MM.1S (cell line): ENCODE data around the gene IQCC.

Source experiments
- DNase-seq: peaks from one replicate; pipeline ENCODE4 v3.0.0-alpha.2; 2015
- H2AFZ ChIP-seq: fragments of 300-600 bp; sonication (generic); 2 replicates; pipeline ENCODE4 v1.6.0; 2016; ENCODE audit warnings: antibody characterized with exemption, low read length
- H3F3A ChIP-seq: fragments of 300-600 bp; sonication (generic); 2 replicates; pipeline ENCODE4 v1.6.1; 2016; ENCODE audit warnings: mild to moderate bottlenecking, antibody characterized with exemption, low read length, moderate library complexity, mixed read lengths; ENCODE audit not compliant: insufficient read depth
- H3K27ac ChIP-seq: fragments of 300-600 bp; sonication (generic); 2 replicates; pipeline ENCODE4 v1.5.1; 2016; ENCODE audit warnings: mild to moderate bottlenecking, low read length
- H3K27me3 ChIP-seq: fragments of 300-600 bp; sonication (generic); replicated peaks from 2 replicates; pipeline ENCODE4 v1.6.0; 2016; ENCODE audit warnings: low read length; ENCODE audit not compliant: insufficient read depth
- H3K36me3 ChIP-seq: fragments of 300-600 bp; sonication (generic); replicated peaks from 2 replicates; pipeline ENCODE4 v1.6.1; 2016; ENCODE audit warnings: mild to moderate bottlenecking, low read length, mixed read lengths; ENCODE audit not compliant: insufficient read depth
- H3K4me1 ChIP-seq: fragments of 300-600 bp; sonication (generic); 2 replicates; pipeline ENCODE4 v1.6.1; 2016; ENCODE audit warnings: low read length, mixed read lengths
- H3K4me2 ChIP-seq: fragments of 300-600 bp; sonication (generic); 2 replicates; pipeline ENCODE4 v1.6.0; 2016; ENCODE audit warnings: low read depth, low read length
- H3K4me3 ChIP-seq: fragments of 300-600 bp; sonication (generic); 2 replicates; pipeline ENCODE4 v1.5.1; 2016; ENCODE audit warnings: low read length, mixed read lengths
- H3K79me2 ChIP-seq: fragments of 300-600 bp; sonication (generic); 2 replicates; pipeline ENCODE4 v1.6.1; 2016; ENCODE audit warnings: mixed run types, low read length, mixed read lengths
- H3K9ac ChIP-seq: fragments of 300-600 bp; sonication (generic); 2 replicates; pipeline ENCODE4 v1.6.1; 2016; ENCODE audit warnings: low read length, mixed read lengths
- H3K9me2 ChIP-seq: fragments of 300-600 bp; sonication (generic); replicated peaks from 2 replicates; pipeline ENCODE4 v1.6.1; 2016; ENCODE audit warnings: mild to moderate bottlenecking, low read length, mixed read lengths; ENCODE audit not compliant: insufficient read depth
- H3K9me3 ChIP-seq: fragments of 300-600 bp; sonication (generic); replicated peaks from 2 replicates; pipeline ENCODE4 v1.6.1; 2016; ENCODE audit warnings: mild to moderate bottlenecking, low read length, mixed read lengths; ENCODE audit not compliant: insufficient read depth
- H4K20me1 ChIP-seq: fragments of 300-600 bp; sonication (generic); 2 replicates; pipeline ENCODE4 v1.6.1; 2016; ENCODE audit warnings: mild to moderate bottlenecking, low read length, moderate library complexity, mixed read lengths; ENCODE audit not compliant: insufficient read depth
- CTCF ChIP-seq: fragments of 300-600 bp; sonication (generic); IDR thresholded peaks from 2 replicates; pipeline ENCODE4 v1.5.1; 2016; ENCODE audit warnings: antibody characterized with exemption, low read length, mixed read lengths
- EZH2 ChIP-seq: fragments of 300-600 bp; sonication (generic); optimal IDR thresholded peaks from 2 replicates; pipeline ENCODE3; 2017; ENCODE audit warnings: low read depth, mild to moderate bottlenecking, antibody characterized with exemption, low read length, mixed read lengths
- EZH2phosphoT487 ChIP-seq: fragments of 300-600 bp; sonication (generic); IDR thresholded peaks from 2 replicates; pipeline ENCODE4 v1.6.1; 2018; ENCODE audit warnings: antibody characterized with exemption, low read length

Gene IQCC

DNA sequence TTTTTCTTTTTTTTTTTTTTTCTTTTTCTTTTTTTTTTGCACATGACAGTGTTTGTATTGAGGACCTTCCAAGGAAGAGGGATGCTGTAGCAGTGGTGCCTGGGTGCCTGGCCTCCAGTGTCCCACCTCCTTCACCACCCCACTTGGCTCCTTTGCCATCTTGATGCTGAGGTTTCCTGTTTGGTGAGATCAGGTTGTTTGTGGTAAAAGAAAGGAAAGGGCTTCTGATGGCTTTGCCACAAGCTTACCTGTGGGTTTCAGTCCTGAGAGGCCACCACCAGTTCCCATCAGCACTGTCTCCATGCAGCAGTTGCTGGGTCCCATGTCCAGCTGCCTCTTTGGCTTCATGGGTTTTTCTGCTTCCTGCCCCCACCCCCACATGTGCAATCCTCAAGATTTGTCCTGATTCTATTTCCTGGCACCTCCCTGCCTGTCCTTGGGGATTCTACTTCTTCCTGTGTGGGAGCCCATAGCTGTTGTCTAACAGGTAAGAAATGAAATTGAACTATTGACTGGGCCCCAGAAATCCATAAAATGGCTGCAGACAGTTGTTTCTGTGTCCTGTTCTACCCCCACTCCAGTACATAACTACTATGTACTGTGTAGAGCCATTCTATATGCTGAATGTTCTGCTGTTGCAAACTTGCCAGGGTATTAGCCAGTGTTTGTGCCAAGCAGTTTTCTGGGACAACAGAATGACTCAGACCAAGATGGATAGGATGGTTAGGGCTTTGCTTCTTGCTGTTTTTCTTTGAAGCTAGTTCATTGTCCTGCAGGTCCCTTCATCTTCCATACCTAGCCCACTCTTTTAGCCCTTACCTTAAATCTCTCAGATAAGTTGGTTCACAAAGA lies 9.3 kb upstream of the IQCC start:
- TF ChIP-seq EZH2 = no peak
- no peak for TF ChIP-seq EZH2phosphoT487
- TF ChIP-seq CTCF = no peak
- H3K36me3 ChIP-seq = peaks cover 20% of the 10 kb centered on the region
- peaks cover 45% of the 10 kb centered on the region for H3K4me1 ChIP-seq
- H3K9me3 ChIP-seq = no peaks in the 10 kb centered on the region
- H3K27me3 ChIP-seq = 0 out of 2 replicates have a peak, but pooled peaks cover 3% of the 10 kb centered on the region
- peaks cover 7% of the 10 kb centered on the region; the same call in 1 of the 2 replicates for H3K79me2 ChIP-seq
- H3K4me3 ChIP-seq = no peak overlapping the region
- DNase-seq = peak; percentile 72
- H3F3A ChIP-seq = peaks cover 25% of the 10 kb centered on the region
- no peak overlapping the region for H3K27ac ChIP-seq
- H3K9ac ChIP-seq = no peak overlapping the region
- H3K9me2 ChIP-seq = no peaks in the 10 kb centered on the region
- no peak overlapping the region for H2AFZ ChIP-seq
- H3K4me2 ChIP-seq = 0 out of 2 replicates have a peak overlapping the region, but pooled peaks have one; percentile 8
- peaks cover 22% of the 10 kb centered on the region for H4K20me1 ChIP-seq

GRCh38 chr1:32197074-32197473 lies 8.4 kb upstream of the IQCC start:
- peaks cover 29% of the 10 kb centered on the region for H3F3A ChIP-seq
- 0 out of 2 replicates have a peak, but pooled peaks cover 3% of the 10 kb centered on the region for H3K27me3 ChIP-seq

GRCh38 chr1:32197837-32198236 lies 7.6 kb upstream of the IQCC start:
- Histone ChIP-seq H3K27me3 (0 out of 2 replicates have a peak, but pooled peaks cover 3% of the 10 kb centered on the region), H3K4me2 (no peak overlapping the region), H3K27ac (no peak overlapping the region), H4K20me1 (peaks cover 22% of the 10 kb centered on the region), H3K9me3 (no peaks in the 10 kb centered on the region), H2AFZ (no peak overlapping the region), H3K4me3 (no peak overlapping the region), H3K9ac (no peak overlapping the region), H3K79me2 (no peaks in the 10 kb centered on the region), H3K4me1 (peaks cover 55% of the 10 kb centered on the region), H3F3A (peaks cover 29% of the 10 kb centered on the region), H3K9me2 (no peaks in the 10 kb centered on the region), H3K36me3 (peaks cover 8% of the 10 kb centered on the region)
- DNase-seq = no peak
- TF ChIP-seq EZH2phosphoT487 (no peak), EZH2 (no peak), CTCF (no peak)

More at GRCh38 chr1:32197074-32197473, 8.4 kb upstream of the IQCC start:
- no peaks in the 10 kb centered on the region for H3K9me3 ChIP-seq
- no peak overlapping the region for H3K9ac ChIP-seq
- no peak overlapping the region for H3K4me2 ChIP-seq
- DNase-seq = no peak
- H3K4me3 ChIP-seq = no peak overlapping the region
- no peak overlapping the region for H2AFZ ChIP-seq
- H3K79me2 ChIP-seq = no peaks in the 10 kb centered on the region
- H3K4me1 ChIP-seq = peaks cover 54% of the 10 kb centered on the region
- peaks cover 12% of the 10 kb centered on the region for H3K36me3 ChIP-seq
- no peak overlapping the region for H3K27ac ChIP-seq
- TF ChIP-seq CTCF = no peak
- H3K9me2 ChIP-seq = no peaks in the 10 kb centered on the region
- peaks cover 22% of the 10 kb centered on the region for H4K20me1 ChIP-seq
